Endothelial cell of umbilical vein (primary cell): ENCODE results near the gene CHRNA1. TPM values are rescaled to one million over a fixed set of nuclear protein-coding genes. Genes with fewer than 3 reads are reported as not detected.

ENCODE experiments used
- BruUV-seq: library from RNA; stranded (reverse); fragments of 400-500 nt; replicated peaks from 2 replicates; lab custom pipeline; 2021; lab: Mats Ljungman, UMichigan
- CTCF ChIA-PET: fragments of 300-600, 350-600 bp; sonication (Branson Sonifier 250); formaldehyde crosslinking; loops from one replicate; lab custom pipeline; 2021; ENCODE audit warnings: antibody characterized with exemption, inconsistent platforms; lab: Charles Lee
- POLR2A ChIA-PET: fragments of 300-600, 350-600 bp; sonication (Branson Sonifier 250); formaldehyde crosslinking; loops from one replicate; lab custom pipeline; 2021; ENCODE audit warnings: antibody characterized with exemption, inconsistent platforms; lab: Charles Lee
- DNase-seq: peaks from one replicate; pipeline ENCODE4 v3.0.0-alpha.2; 2011; ENCODE audit warnings: low read depth, low spot score
- FAIRE-seq: peaks from 2 replicates; lab custom pipeline; 2011; peaks lifted over from hg19 to GRCh38; lab: Jason Lieb, UNC
- H2AFZ ChIP-seq: 2 replicates; pipeline ENCODE4 v1.6.0; 2012; ENCODE audit warnings: low read depth, low read length, control low read depth, inconsistent platforms
- H3K27ac ChIP-seq: 2 replicates; pipeline ENCODE4 v1.5.1; 2011; ENCODE audit warnings: low read depth, mild to moderate bottlenecking, control low read depth, low read length, moderate library complexity; ENCODE audit not compliant: insufficient read depth
- H3K27me3 ChIP-seq, 2 experiments: 2 replicates each; pipeline versions ENCODE4 v1.6.0 to v1.6.1; 2011; ENCODE audit warnings: low read length in 2 of 2, mixed read lengths in 1 of 2; ENCODE audit not compliant: control insufficient read depth in 2 of 2, insufficient read depth in 2 of 2
- H3K36me3 ChIP-seq, 2 experiments: 2 replicates in 1 of 2; 3 replicates in 1 of 2; pipeline ENCODE4 v1.5.1; 2011; ENCODE audit warnings: low read length in 2 of 2, mild to moderate bottlenecking in 1 of 2, moderate library complexity in 1 of 2; ENCODE audit not compliant: control insufficient read depth in 2 of 2, insufficient read depth in 2 of 2; ENCODE audit errors: extremely low read depth in 1 of 2
- H3K4me1 ChIP-seq: 3 replicates; pipeline ENCODE4 v1.5.1; 2011; ENCODE audit warnings: mild to moderate bottlenecking, low read length; ENCODE audit not compliant: control insufficient read depth, insufficient read depth; ENCODE audit errors: extremely low read depth
- H3K4me2 ChIP-seq: 2 replicates; pipeline ENCODE4 v1.6.1; 2011; ENCODE audit warnings: low read length, control low read depth, mixed read lengths; ENCODE audit not compliant: insufficient read depth
- H3K4me3 ChIP-seq, 3 experiments: fragments of 200-600 bp in 1 of 3; sonication (generic), shearing (Covaris generic) in 1 of 3; replicated peaks in 1 of 3; 2 replicates each; pipeline ENCODE4 v1.5.1; 2011 to 2016; ENCODE audit warnings: control low read depth in 3 of 3, low read length in 3 of 3, mild to moderate bottlenecking in 2 of 3, inconsistent platforms in 1 of 3, low read depth in 1 of 3, moderate library complexity in 1 of 3; ENCODE audit not compliant: insufficient read depth in 1 of 3
- H3K79me2 ChIP-seq: 2 replicates; pipeline ENCODE4 v1.6.0; 2012; ENCODE audit warnings: low read length, inconsistent platforms; ENCODE audit not compliant: control insufficient read depth, insufficient read depth
- H3K9ac ChIP-seq: replicated peaks from 2 replicates; pipeline ENCODE3; 2011; ENCODE audit warnings: low read length, control low read depth; ENCODE audit not compliant: insufficient read depth; ENCODE audit errors: extremely low read depth
- H3K9me1 ChIP-seq: replicated peaks from 3 replicates; pipeline ENCODE4 v1.6.0; 2011; ENCODE audit warnings: mild to moderate bottlenecking, low read length; ENCODE audit not compliant: control insufficient read depth, insufficient read depth; ENCODE audit errors: extremely low read depth
- H3K9me3 ChIP-seq: replicated peaks from 2 replicates; pipeline ENCODE4 v1.5.1; 2012; ENCODE audit warnings: low read length, inconsistent platforms; ENCODE audit not compliant: control insufficient read depth, insufficient read depth
- H4K20me1 ChIP-seq: replicated peaks from 2 replicates; pipeline ENCODE3; 2011; ENCODE audit warnings: mild to moderate bottlenecking, low read length; ENCODE audit not compliant: control insufficient read depth, insufficient read depth; ENCODE audit errors: extremely low read depth
- EZH2 ChIP-seq: IDR thresholded peaks from 2 replicates; pipeline ENCODE4 v1.6.1; 2012; ENCODE audit warnings: borderline replicate concordance, low read depth, mild to moderate bottlenecking, moderate library complexity, low read length, inconsistent platforms; ENCODE audit not compliant: severe bottlenecking
- FOS ChIP-seq: IDR thresholded peaks from 2 replicates; pipeline ENCODE4 v1.6.1; 2011; ENCODE audit warnings: mild to moderate bottlenecking, low read length, moderate library complexity, borderline replicate concordance; ENCODE audit not compliant: insufficient read depth
- GATA2 ChIP-seq: IDR thresholded peaks from 2 replicates; pipeline ENCODE4 v1.7.0; 2011; ENCODE audit warnings: low read depth, mild to moderate bottlenecking, moderate library complexity, mixed read lengths, low read length; ENCODE audit not compliant: insufficient read length, insufficient read depth
- JUN ChIP-seq: IDR thresholded peaks from 2 replicates; pipeline ENCODE4 v1.6.1; 2011; ENCODE audit warnings: borderline replicate concordance, low read depth; ENCODE audit not compliant: insufficient read length, insufficient read depth
- MAX ChIP-seq: IDR thresholded peaks from 2 replicates; pipeline ENCODE4 v1.6.1; 2011; ENCODE audit not compliant: insufficient read depth, insufficient read length
- MYC ChIP-seq: IDR thresholded peaks from one replicate; pipeline ENCODE4 v1.6.1; 2011; ENCODE audit warnings: mild to moderate bottlenecking, low read depth, low read length
- POLR2A ChIP-seq: IDR thresholded peaks from 2 replicates; pipeline ENCODE4 v1.6.1; 2012; ENCODE audit warnings: low read depth, mild to moderate bottlenecking, control low read depth, low read length
- POLR2AphosphoS5 ChIP-seq: IDR thresholded peaks from 2 replicates; pipeline ENCODE4 v1.6.1; 2012; ENCODE audit warnings: low read depth, mild to moderate bottlenecking, control low read depth, low read length, moderate library complexity; ENCODE audit not compliant: insufficient read depth
- dilution Hi-C: fragments of 300-500 bp; cut with MboI; formaldehyde crosslinking; loops from one replicate; pipeline ENCODE4 v1.15.0; 2019; ENCODE audit warnings: low sequenced_read_pairs; ENCODE audit not compliant: extremely low pct_ligation_motif_present
- intact Hi-C: fragments of 100-400 bp; cut with micrococcal nuclease; formaldehyde crosslinking; loops from one replicate; pipeline ENCODE4 v1.10.0; 2022
- polyA plus RNA-seq, 4 experiments: library from polyadenylated mRNA; depleted of rRNA in 3 of 4; stranded (reverse) in 3 of 4; unstranded in 1 of 4; fragments of >200 nt; gene quantifications; 2 replicates each; pipeline versions ENCODE4 v1.2.1 to v1.2.3, GENCODE V29; 2011 to 2012; ENCODE audit warnings: missing spikeins in 1 of 4
- total RNA-seq: library from RNA; stranded (reverse); gene quantifications from 2 replicates; pipeline ENCODE4 v1.2.3, GENCODE V29; 2021
- TF ChIP-seq, protein P1 (sequence below), 2 donors: IDR thresholded peaks; 1 replicate in 1 of 2; 2 replicates in 1 of 2; pipeline ENCODE4 v1.5.1; 2011; ENCODE audit warnings: low read length in 2 of 2, mild to moderate bottlenecking in 2 of 2, moderate library complexity in 2 of 2, control low read depth in 1 of 2, inconsistent platforms in 1 of 2, low read depth in 1 of 2; ENCODE audit not compliant: insufficient read depth in 1 of 2; ENCODE audit errors: extremely low read depth in 1 of 2

The CHRNA1 gene
- total and polyA plus RNA-seq, 2 donors (not counting 3 experiments of a cell fraction or from before 2014, with no cell fraction given), result 11.3 to 18.2 TPM

- FAIRE-seq, result peak; percentile 40
- dilution Hi-C loops, result no loop called here
Measured at GRCh38 chr2:174729797-174730697, 34.2 kb downstream of the CHRNA1 start.

GRCh38 chr2:174728096-174728495, 36.2 kb downstream of the CHRNA1 start:
- no peak overlapping the region for H3K9ac ChIP-seq
- no peaks in the 10 kb centered on the region for H3K9me1 ChIP-seq
- TF ChIP-seq, protein P1, sequence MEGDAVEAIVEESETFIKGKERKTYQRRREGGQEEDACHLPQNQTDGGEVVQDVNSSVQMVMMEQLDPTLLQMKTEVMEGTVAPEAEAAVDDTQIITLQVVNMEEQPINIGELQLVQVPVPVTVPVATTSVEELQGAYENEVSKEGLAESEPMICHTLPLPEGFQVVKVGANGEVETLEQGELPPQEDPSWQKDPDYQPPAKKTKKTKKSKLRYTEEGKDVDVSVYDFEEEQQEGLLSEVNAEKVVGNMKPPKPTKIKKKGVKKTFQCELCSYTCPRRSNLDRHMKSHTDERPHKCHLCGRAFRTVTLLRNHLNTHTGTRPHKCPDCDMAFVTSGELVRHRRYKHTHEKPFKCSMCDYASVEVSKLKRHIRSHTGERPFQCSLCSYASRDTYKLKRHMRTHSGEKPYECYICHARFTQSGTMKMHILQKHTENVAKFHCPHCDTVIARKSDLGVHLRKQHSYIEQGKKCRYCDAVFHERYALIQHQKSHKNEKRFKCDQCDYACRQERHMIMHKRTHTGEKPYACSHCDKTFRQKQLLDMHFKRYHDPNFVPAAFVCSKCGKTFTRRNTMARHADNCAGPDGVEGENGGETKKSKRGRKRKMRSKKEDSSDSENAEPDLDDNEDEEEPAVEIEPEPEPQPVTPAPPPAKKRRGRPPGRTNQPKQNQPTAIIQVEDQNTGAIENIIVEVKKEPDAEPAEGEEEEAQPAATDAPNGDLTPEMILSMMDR (IDR thresholded peaks at IDR 0.05; ENCODE audit: extremely low read depth in 1 of 2, insufficient read depth in 1 of 2, low read depth in 1 of 2, low read length in 2 of 2), result no peak
- TF ChIP-seq POLR2AphosphoS5 (no peak), JUN (no peak), FOS (no peak), EZH2 (no peak), POLR2A (no peak), MYC (no peak), GATA2 (no peak), MAX (no peak)
- FAIRE-seq (no peak), DNase-seq (no peak)
- no peak overlapping the region for H3K27ac ChIP-seq
- H3K4me1 ChIP-seq, result peaks cover 8% of the 10 kb centered on the region
- BruUV-seq, result no TSS peak
- H3K79me2 ChIP-seq, result no peaks in the 10 kb centered on the region
- peaks cover 15 to 17% of the 10 kb centered on the region in 2 experiments for H3K27me3 ChIP-seq
- no peaks in the 10 kb centered on the region for H3K36me3 ChIP-seq
- no peak overlapping the region for H3K4me3 ChIP-seq
- no peaks in the 10 kb centered on the region for H3K9me3 ChIP-seq
- ChIA-PET POLR2A (no interaction called here), CTCF (interaction anchor here (0.6 kb wide), 1 partner anchor 28 kb away, joined by 3 read pairs; no protein-coding TSS in a partner anchor)
- dilution Hi-C loops (no loop called here), intact Hi-C loops (no loop called here)
- H3K4me2 ChIP-seq, result no peak overlapping the region
- no peak overlapping the region for H2AFZ ChIP-seq
- no peaks in the 10 kb centered on the region for H4K20me1 ChIP-seq

More at GRCh38 chr2:174729797-174730697, 34.2 kb downstream of the CHRNA1 start:
- peak overlapping the region; percentile 7 to 39 (median 28) for H3K4me3 ChIP-seq
- intact Hi-C loops, result no loop called here
- no peak overlapping the region for H3K9ac ChIP-seq
- H3K9me1 ChIP-seq, result no peaks in the 10 kb centered on the region
- H3K36me3 ChIP-seq, result no peaks in the 10 kb centered on the region
- ChIA-PET POLR2A (no interaction called here), CTCF (interaction anchor here (0.9 to 2.0 kb wide), 4 partner anchors 18 to 35 kb away, joined by 3 to 11 read pairs (median 8); no protein-coding TSS in a partner anchor)
- H4K20me1 ChIP-seq, result no peaks in the 10 kb centered on the region
- no peaks in the 10 kb centered on the region for H3K9me3 ChIP-seq
- no peaks in the 10 kb centered on the region for H3K79me2 ChIP-seq
- TF ChIP-seq EZH2 (peak; percentile 74), POLR2AphosphoS5 (no peak)
- DNase-seq, result peak; percentile 28
- no TSS peak for BruUV-seq
- no peak overlapping the region for H3K27ac ChIP-seq
- peaks cover 15 to 17% of the 10 kb centered on the region in 2 experiments for H3K27me3 ChIP-seq
- peak overlapping the region; percentile 41 for H3K4me2 ChIP-seq
- H2AFZ ChIP-seq, result peak overlapping the region; percentile 93
- H3K4me1 ChIP-seq, result peaks cover 8% of the 10 kb centered on the region
